ENCODE measurements around the gene AK2. TPM values are rescaled to one million over a fixed set of nuclear protein-coding genes. Genes with fewer than 3 reads are reported as not detected.

AK2 gene
- polyA plus RNA-seq, 3 donors, result 68.8 to 180 (median 162) TPM

DNA sequence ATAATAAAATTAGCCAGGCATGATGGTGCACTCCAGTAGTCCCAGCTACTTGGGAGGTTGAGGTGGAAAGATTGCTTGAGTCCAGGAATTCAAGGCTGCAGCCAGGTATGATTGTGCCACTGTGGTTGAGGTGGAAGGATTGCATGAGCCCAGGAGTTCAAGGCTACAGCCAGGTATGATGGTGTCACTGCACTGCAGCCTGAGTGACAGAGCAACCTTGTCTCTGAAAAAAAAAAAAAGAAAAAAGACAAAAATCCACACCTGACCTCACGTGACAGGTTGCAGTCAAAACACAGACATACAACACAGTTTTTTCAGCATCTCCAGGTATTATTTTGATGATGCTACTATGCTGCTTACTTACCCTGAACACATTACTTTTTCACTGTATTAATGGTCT lies 4.3 kb upstream of the AK2 start:
- H3K27me3 Mint-ChIP-seq (ENCODE audit: low read depth in 3 of 3), result peaks cover 0 to 5% (median 2%) of the 10 kb centered on the region in 3 donors
- H3K4me1 Mint-ChIP-seq, result peaks cover 45% of the 10 kb centered on the region
- H3K36me3 Mint-ChIP-seq, result no peaks in the 10 kb centered on the region
- Histone ChIP-seq H3K9ac (ENCODE audit: insufficient read depth, low read length, poor library complexity, severe bottlenecking) (no peak overlapping the region), H3K4me1 (ENCODE audit: control insufficient read depth in 1 of 2, insufficient read depth in 2 of 2, low read length in 2 of 2) (peaks cover 39 to 49% of the 10 kb centered on the region in 2 donors), H3K27ac (ENCODE audit: low read depth in 1 of 2, low read length in 2 of 2) (no peak overlapping the region), H3K79me2 (ENCODE audit: insufficient read depth, low read length) (peaks cover 7% of the 10 kb centered on the region), H2AFZ (ENCODE audit: insufficient read depth, low read depth, low read length, poor library complexity, severe bottlenecking) (no peak overlapping the region), H3K27me3 (ENCODE audit: control insufficient read depth in 2 of 2, insufficient read depth in 2 of 2, low read length in 2 of 2) (no peaks in the 10 kb centered on the region), H3K4me2 (replicated peaks; ENCODE audit: extremely low read depth, low read length, poor library complexity, severe bottlenecking) (no peak overlapping the region), H3K9me3 (replicated peaks in 1 of 2; ENCODE audit: control insufficient read depth in 1 of 2, insufficient read depth in 1 of 2, low read length in 2 of 2) (no peaks in the 10 kb centered on the region), H3K36me3 (replicated peaks in 1 of 2; ENCODE audit: control insufficient read depth in 1 of 2, insufficient read depth in 2 of 2, low read length in 2 of 2) (no peaks in the 10 kb centered on the region), H4K20me1 (ENCODE audit: insufficient read depth, low read length) (no peaks in the 10 kb centered on the region), H3K4me3 (replicated peaks in 1 of 3; ENCODE audit: low read depth in 2 of 3, low read length in 3 of 3) (no peak overlapping the region)
- peaks cover 0 to 5% (median 0%) of the 10 kb centered on the region in 7 donors for H3K9me3 Mint-ChIP-seq
- no CpG with 5 or more reads among the region's 1 CpG for WGBS (ENCODE audit: insufficient coverage)
- no peak overlapping the region for H3K4me3 Mint-ChIP-seq
- TF ChIP-seq, protein P1, sequence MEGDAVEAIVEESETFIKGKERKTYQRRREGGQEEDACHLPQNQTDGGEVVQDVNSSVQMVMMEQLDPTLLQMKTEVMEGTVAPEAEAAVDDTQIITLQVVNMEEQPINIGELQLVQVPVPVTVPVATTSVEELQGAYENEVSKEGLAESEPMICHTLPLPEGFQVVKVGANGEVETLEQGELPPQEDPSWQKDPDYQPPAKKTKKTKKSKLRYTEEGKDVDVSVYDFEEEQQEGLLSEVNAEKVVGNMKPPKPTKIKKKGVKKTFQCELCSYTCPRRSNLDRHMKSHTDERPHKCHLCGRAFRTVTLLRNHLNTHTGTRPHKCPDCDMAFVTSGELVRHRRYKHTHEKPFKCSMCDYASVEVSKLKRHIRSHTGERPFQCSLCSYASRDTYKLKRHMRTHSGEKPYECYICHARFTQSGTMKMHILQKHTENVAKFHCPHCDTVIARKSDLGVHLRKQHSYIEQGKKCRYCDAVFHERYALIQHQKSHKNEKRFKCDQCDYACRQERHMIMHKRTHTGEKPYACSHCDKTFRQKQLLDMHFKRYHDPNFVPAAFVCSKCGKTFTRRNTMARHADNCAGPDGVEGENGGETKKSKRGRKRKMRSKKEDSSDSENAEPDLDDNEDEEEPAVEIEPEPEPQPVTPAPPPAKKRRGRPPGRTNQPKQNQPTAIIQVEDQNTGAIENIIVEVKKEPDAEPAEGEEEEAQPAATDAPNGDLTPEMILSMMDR (IDR thresholded peaks at IDR 0.05), result no peak
- intact Hi-C loops (cut with micrococcal nuclease), result no loop called here
- DNase-seq, result no peak
- H3K27ac Mint-ChIP-seq, result no peak overlapping the region

DNA sequence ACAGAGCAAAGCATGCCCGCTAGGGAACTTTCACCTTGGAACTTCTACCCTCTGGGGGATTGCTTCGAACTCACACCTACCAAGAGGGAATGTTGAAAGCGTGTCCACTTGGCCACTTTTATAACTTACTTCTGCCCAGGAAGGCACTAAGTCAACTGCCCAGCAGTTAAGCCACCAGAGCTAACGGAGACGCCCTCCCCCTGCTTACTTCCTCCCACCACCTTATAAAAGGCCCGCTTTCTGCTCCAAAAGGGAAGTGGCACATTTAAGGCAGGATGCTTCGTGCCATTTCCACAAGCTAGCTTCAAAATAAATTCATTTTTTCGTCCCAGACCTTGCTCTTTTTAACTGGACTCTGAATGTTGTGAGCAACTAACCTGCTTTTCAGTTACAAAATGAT lies 3.2 kb upstream of the AK2 start:
- Histone ChIP-seq H3K4me2 (replicated peaks; ENCODE audit: extremely low read depth, low read length, poor library complexity, severe bottlenecking) (peak overlapping the region; percentile 21), H3K4me3 (replicated peaks in 1 of 3; ENCODE audit: low read depth in 2 of 3, low read length in 3 of 3) (peak overlapping the region in 1 of 3 experiments; percentile 6), H3K27ac (ENCODE audit: low read depth in 1 of 2, low read length in 2 of 2) (peak overlapping the region; percentile 36 to 65), H3K9ac (ENCODE audit: insufficient read depth, low read length, poor library complexity, severe bottlenecking) (no peak overlapping the region), H3K9me3 (replicated peaks in 1 of 2; ENCODE audit: control insufficient read depth in 1 of 2, insufficient read depth in 1 of 2, low read length in 2 of 2) (no peaks in the 10 kb centered on the region), H3K27me3 (ENCODE audit: control insufficient read depth in 2 of 2, insufficient read depth in 2 of 2, low read length in 2 of 2) (no peaks in the 10 kb centered on the region), H4K20me1 (ENCODE audit: insufficient read depth, low read length) (peaks cover 4% of the 10 kb centered on the region), H2AFZ (ENCODE audit: insufficient read depth, low read depth, low read length, poor library complexity, severe bottlenecking) (no peak overlapping the region), H3K4me1 (ENCODE audit: control insufficient read depth in 1 of 2, insufficient read depth in 2 of 2, low read length in 2 of 2) (peaks cover 41 to 49% of the 10 kb centered on the region in 2 donors), H3K79me2 (ENCODE audit: insufficient read depth, low read length) (peaks cover 19% of the 10 kb centered on the region), H3K36me3 (replicated peaks in 1 of 2; ENCODE audit: control insufficient read depth in 1 of 2, insufficient read depth in 2 of 2, low read length in 2 of 2) (no peaks in the 10 kb centered on the region)
- intact Hi-C loops (cut with micrococcal nuclease), result loop anchor here in 1 of 2 donors (5.0 kb wide), 1 partner anchor 78 kb away; the partner anchor contains the start of gene RNF19B
- Mint-ChIP-seq H3K36me3 (no peaks in the 10 kb centered on the region), H3K9me3 (peaks cover 0 to 5% (median 0%) of the 10 kb centered on the region in 7 donors), H3K4me1 (peaks cover 47% of the 10 kb centered on the region), H3K4me3 (peak overlapping the region; percentile 35 to 53), H3K27ac (peak overlapping the region; percentile 75 to 93 (median 86)), H3K27me3 (ENCODE audit: low read depth in 3 of 3) (peaks cover 0 to 5% (median 2%) of the 10 kb centered on the region in 3 donors)
- 20% methylated on average over 5 of the region's 8 CpGs for WGBS (ENCODE audit: insufficient coverage)
- TF ChIP-seq, protein P1 (IDR thresholded peaks at IDR 0.05), result no peak
- DNase-seq, result peak; percentile 79 to 84 (median 83)

Measured in CD14-positive monocyte (primary cell).